SK-N-SH treated with all-trans-retinoic acid at 6 μM for 48 hours (cell line): Measurements from ENCODE around the gene HTR6.

ENCODE experiments used
- ATAC-seq: fragments of 200-7000 bp; cut with Tn5 transposase; 3 replicates; pipeline ENCODE4 v1.9.1; 2020; ENCODE audit warnings: mild to moderate bottlenecking, moderate library complexity
- ARNTL ChIP-seq: fragments of 450-650 bp; formaldehyde crosslinking; IDR thresholded peaks from 2 replicates; pipeline ENCODE4 v1.5.0; 2020; ENCODE audit warnings: low read depth, mild to moderate bottlenecking, moderate library complexity, borderline replicate concordance
- BACH2 ChIP-seq: fragments of 250-450 bp; sonication (Bioruptor Pico); IDR thresholded peaks from 2 replicates; pipeline ENCODE4 v1.9.0; 2021; ENCODE audit warnings: mild to moderate bottlenecking, borderline replicate concordance
- CSDC2 ChIP-seq: fragments of 250-450 bp; sonication (Bioruptor Pico); IDR thresholded peaks from 2 replicates; pipeline ENCODE4 v1.5.0; 2020; ENCODE audit warnings: mild to moderate bottlenecking, moderate library complexity
- ESRRG ChIP-seq: fragments of 250-450 bp; sonication (Bioruptor Pico); IDR thresholded peaks from 2 replicates; pipeline ENCODE4 v1.6.1; 2021; ENCODE audit warnings: mild to moderate bottlenecking
- GLIS3 ChIP-seq: fragments of 250-450 bp; sonication (Bioruptor Pico); IDR thresholded peaks from 2 replicates; pipeline ENCODE4 v1.5.0; 2020; ENCODE audit warnings: mild to moderate bottlenecking, moderate library complexity
- ISL1 ChIP-seq: fragments of 250-450 bp; sonication (Bioruptor Pico); IDR thresholded peaks from 2 replicates; pipeline ENCODE4 v2.1.2; 2022; ENCODE audit warnings: mild to moderate bottlenecking, moderate library complexity
- OSR1 ChIP-seq: fragments of 250-450 bp; sonication (Bioruptor Pico); IDR thresholded peaks from 2 replicates; pipeline ENCODE4 v1.8.0; 2022; ENCODE audit warnings: moderate library complexity, mild to moderate bottlenecking, inconsistent platforms
- PPARA ChIP-seq: fragments of 250-450 bp; sonication (Bioruptor Pico); IDR thresholded peaks from 2 replicates; pipeline ENCODE4 v1.5.0; 2020; ENCODE audit warnings: mild to moderate bottlenecking, borderline replicate concordance
- RARB ChIP-seq: fragments of 250-450 bp; sonication (Bioruptor Pico); IDR thresholded peaks from 2 replicates; pipeline ENCODE4 v1.8.0; 2021; ENCODE audit warnings: mild to moderate bottlenecking, moderate library complexity
- SNAI2 ChIP-seq: fragments of 250-450 bp; sonication (Bioruptor Pico); IDR thresholded peaks from 2 replicates; pipeline ENCODE4 v1.5.0; 2020; ENCODE audit warnings: mild to moderate bottlenecking, moderate library complexity
- TOX ChIP-seq: fragments of 250-450 bp; sonication (Bioruptor Pico); IDR thresholded peaks from 2 replicates; pipeline ENCODE4 v1.8.0; 2021; ENCODE audit warnings: mild to moderate bottlenecking, moderate library complexity, borderline replicate concordance
- ZC3H10 ChIP-seq: fragments of 250-450 bp; sonication (Bioruptor Pico); IDR thresholded peaks from 2 replicates; pipeline ENCODE4 v1.5.1; 2021; ENCODE audit warnings: mild to moderate bottlenecking, moderate library complexity
- ZFP3 ChIP-seq: fragments of 250-450 bp; sonication (Bioruptor Pico); IDR thresholded peaks from 2 replicates; pipeline ENCODE4 v1.5.0; 2020; ENCODE audit warnings: mild to moderate bottlenecking, moderate library complexity
- ZFP30 ChIP-seq: fragments of 450-650 bp; formaldehyde crosslinking; IDR thresholded peaks from 2 replicates; pipeline ENCODE4 v1.5.0; 2022; ENCODE audit warnings: mild to moderate bottlenecking, moderate library complexity
- ZNF565 ChIP-seq: fragments of 450-650 bp; formaldehyde crosslinking; conservative IDR thresholded peaks from 2 replicates; pipeline ENCODE4 v1.5.0; 2020; ENCODE audit warnings: low read depth, mild to moderate bottlenecking, moderate library complexity
- ZNF70 ChIP-seq: fragments of 450-650 bp; formaldehyde crosslinking; IDR thresholded peaks from 2 replicates; pipeline ENCODE4 v1.5.0; 2020; ENCODE audit warnings: mild to moderate bottlenecking, moderate library complexity
- ZNF8 ChIP-seq: fragments of 450-650 bp; formaldehyde crosslinking; IDR thresholded peaks from 2 replicates; pipeline ENCODE4 v1.5.0; 2020; ENCODE audit warnings: mild to moderate bottlenecking, moderate library complexity
- TF ChIP-seq, protein P1 (sequence below): fragments of 250-450 bp; sonication (Bioruptor Pico); IDR thresholded peaks from 2 replicates; pipeline ENCODE4 v1.5.0; 2020; ENCODE audit warnings: mild to moderate bottlenecking, moderate library complexity
- TF ChIP-seq, protein P2 (sequence below): fragments of 250-450 bp; sonication (Bioruptor Pico); IDR thresholded peaks from 2 replicates; pipeline ENCODE4 v1.8.0; 2020; ENCODE audit warnings: mild to moderate bottlenecking, moderate library complexity, borderline replicate concordance
- TF ChIP-seq, protein P3 (sequence below): fragments of 250-450 bp; sonication (Bioruptor Pico); IDR thresholded peaks from 2 replicates; pipeline ENCODE4 v1.5.1; 2020; ENCODE audit warnings: low read depth, mild to moderate bottlenecking, moderate library complexity

The HTR6 gene

DNA sequence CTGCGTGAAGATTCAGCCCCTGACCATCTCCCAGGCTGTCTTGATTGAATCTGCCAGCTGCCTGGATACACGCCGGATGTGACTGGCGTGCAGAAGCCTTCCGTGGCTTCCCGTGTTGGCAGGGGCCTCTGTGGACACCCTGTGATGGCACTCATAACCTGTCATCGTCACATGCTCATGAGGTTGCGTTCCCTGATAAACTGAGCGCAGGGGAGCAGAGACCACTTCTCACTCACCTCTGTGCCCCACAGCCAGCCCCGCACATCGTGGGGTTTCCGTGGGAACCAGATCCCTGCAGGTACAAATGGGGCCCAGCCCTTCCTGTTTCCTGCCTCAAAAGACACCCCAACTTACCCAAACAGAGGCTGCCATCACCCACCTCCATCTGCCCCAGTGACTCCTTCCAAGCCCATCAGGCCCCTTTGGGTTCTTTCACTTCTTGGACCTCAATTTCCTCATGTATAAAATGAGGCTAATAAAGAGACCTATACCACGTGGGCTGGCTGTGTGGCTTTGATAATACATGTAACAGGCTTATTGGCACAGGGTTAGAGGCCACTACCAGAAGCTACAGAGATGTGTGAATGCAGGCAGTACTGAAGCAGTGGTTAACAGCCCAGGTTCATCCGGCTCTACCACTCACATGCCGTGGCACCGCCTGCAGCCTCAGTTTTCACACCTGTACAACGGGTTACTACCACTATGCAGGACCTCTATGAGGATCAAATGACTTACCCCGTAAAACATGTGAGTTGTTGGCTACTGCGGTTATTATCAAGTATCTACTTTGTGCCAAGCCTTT lies 23.6 kb downstream of the HTR6 start:
- ATAC-seq = no peak
- TF ChIP-seq, protein P1, sequence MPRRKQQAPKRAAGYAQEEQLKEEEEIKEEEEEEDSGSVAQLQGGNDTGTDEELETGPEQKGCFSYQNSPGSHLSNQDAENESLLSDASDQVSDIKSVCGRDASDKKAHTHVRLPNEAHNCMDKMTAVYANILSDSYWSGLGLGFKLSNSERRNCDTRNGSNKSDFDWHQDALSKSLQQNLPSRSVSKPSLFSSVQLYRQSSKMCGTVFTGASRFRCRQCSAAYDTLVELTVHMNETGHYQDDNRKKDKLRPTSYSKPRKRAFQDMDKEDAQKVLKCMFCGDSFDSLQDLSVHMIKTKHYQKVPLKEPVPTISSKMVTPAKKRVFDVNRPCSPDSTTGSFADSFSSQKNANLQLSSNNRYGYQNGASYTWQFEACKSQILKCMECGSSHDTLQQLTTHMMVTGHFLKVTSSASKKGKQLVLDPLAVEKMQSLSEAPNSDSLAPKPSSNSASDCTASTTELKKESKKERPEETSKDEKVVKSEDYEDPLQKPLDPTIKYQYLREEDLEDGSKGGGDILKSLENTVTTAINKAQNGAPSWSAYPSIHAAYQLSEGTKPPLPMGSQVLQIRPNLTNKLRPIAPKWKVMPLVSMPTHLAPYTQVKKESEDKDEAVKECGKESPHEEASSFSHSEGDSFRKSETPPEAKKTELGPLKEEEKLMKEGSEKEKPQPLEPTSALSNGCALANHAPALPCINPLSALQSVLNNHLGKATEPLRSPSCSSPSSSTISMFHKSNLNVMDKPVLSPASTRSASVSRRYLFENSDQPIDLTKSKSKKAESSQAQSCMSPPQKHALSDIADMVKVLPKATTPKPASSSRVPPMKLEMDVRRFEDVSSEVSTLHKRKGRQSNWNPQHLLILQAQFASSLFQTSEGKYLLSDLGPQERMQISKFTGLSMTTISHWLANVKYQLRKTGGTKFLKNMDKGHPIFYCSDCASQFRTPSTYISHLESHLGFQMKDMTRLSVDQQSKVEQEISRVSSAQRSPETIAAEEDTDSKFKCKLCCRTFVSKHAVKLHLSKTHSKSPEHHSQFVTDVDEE (CRISPR knock-in tag) = no peak
- no peak for TF ChIP-seq ZC3H10 (CRISPR knock-in tag)
- TF ChIP-seq PPARA = no peak
- TF ChIP-seq ZNF8 (CRISPR knock-in tag) = no peak
- TF ChIP-seq RARB = no peak
- no peak for TF ChIP-seq ARNTL (CRISPR knock-in tag)
- TF ChIP-seq ISL1 (CRISPR knock-in tag) = no peak
- no peak for TF ChIP-seq ESRRG
- TF ChIP-seq BACH2 (CRISPR knock-in tag) = no peak
- no peak for TF ChIP-seq ZFP3 (CRISPR knock-in tag)
- no peak for TF ChIP-seq ZNF70 (CRISPR knock-in tag)

DNA sequence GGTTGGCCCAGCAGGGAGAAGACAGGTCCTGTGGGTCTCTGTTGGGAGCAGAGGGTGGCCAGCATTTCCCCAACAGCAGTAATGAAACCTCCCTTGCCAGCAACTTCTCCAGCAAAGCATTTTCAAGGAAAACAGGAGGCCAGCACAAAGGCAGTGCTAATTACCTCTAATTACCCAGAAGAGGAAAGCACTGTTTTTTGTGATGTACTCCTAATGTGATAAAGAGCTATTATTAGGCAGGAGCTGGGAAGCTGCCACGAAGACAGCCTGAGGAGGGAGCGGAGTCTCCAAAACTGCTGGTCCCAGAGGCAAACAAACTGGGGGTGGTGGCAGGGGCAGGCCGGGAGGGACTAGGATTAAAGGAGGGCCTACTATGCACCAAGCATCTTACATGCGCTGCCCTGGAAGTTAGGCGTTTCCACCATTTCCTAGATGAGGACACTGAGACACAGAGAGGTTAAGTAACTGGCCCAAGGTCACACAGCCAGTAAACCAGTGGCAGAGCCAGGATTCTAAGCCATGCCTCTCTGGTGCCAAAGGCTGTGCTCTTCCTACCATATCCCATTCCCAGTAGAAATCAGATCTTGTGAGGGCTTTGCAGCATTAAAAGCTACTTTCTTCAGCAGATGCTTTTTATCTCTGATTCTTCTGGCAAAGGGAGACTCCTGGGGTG lies 24.5 kb downstream of the HTR6 start:
- no peak for ATAC-seq

DNA sequence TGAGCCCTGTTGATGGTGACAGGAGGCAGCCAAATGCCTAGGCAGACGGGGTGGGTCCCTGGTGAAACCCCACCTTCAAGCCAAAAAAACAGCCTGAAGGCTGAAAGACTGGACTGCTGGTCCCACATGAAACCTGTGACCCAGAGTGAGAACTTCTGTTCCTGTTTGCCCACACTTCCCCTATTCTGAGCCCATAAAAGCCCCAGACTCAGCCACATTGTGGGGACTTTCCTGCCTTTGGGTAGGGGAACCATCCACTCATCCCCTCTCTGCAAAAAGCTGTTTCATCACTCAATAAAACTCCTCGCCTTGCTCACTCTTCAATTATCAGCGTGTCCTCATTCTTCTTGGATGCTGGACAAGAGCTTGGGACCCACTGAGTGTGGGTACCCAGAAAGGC lies 25.2 kb downstream of the HTR6 start:
- TF ChIP-seq TOX (CRISPR knock-in tag) (no peak), CSDC2 (CRISPR knock-in tag) (no peak), ZNF565 (no peak), GLIS3 (CRISPR knock-in tag) (no peak), BACH2 (CRISPR knock-in tag) (no peak), ISL1 (CRISPR knock-in tag) (no peak), SNAI2 (CRISPR knock-in tag) (no peak), ZFP30 (no peak), ARNTL (CRISPR knock-in tag) (no peak), PPARA (no peak), ESRRG (no peak), ZNF70 (CRISPR knock-in tag) (no peak), ZC3H10 (CRISPR knock-in tag) (no peak)
- TF ChIP-seq, protein P2, sequence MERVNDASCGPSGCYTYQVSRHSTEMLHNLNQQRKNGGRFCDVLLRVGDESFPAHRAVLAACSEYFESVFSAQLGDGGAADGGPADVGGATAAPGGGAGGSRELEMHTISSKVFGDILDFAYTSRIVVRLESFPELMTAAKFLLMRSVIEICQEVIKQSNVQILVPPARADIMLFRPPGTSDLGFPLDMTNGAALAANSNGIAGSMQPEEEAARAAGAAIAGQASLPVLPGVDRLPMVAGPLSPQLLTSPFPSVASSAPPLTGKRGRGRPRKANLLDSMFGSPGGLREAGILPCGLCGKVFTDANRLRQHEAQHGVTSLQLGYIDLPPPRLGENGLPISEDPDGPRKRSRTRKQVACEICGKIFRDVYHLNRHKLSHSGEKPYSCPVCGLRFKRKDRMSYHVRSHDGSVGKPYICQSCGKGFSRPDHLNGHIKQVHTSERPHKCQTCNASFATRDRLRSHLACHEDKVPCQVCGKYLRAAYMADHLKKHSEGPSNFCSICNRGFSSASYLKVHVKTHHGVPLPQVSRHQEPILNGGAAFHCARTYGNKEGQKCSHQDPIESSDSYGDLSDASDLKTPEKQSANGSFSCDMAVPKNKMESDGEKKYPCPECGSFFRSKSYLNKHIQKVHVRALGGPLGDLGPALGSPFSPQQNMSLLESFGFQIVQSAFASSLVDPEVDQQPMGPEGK (CRISPR knock-in tag) = no peak
- TF ChIP-seq, protein P1 (CRISPR knock-in tag) = no peak
- TF ChIP-seq, protein P3, sequence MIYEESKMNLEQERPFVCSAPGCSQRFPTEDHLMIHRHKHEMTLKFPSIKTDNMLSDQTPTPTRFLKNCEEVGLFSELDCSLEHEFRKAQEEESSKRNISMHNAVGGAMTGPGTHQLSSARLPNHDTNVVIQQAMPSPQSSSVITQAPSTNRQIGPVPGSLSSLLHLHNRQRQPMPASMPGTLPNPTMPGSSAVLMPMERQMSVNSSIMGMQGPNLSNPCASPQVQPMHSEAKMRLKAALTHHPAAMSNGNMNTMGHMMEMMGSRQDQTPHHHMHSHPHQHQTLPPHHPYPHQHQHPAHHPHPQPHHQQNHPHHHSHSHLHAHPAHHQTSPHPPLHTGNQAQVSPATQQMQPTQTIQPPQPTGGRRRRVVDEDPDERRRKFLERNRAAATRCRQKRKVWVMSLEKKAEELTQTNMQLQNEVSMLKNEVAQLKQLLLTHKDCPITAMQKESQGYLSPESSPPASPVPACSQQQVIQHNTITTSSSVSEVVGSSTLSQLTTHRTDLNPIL (CRISPR knock-in tag) = no peak

More for the DNA sequence above, 24.5 kb downstream of the HTR6 start:
- TF ChIP-seq PPARA = no peak
- TF ChIP-seq OSR1 (CRISPR knock-in tag) = no peak
- TF ChIP-seq, all 23 proteins: peak for 0

More for the DNA sequence above, 25.2 kb downstream of the HTR6 start:
- no peak for ATAC-seq
